Measurements from ENCODE around the gene PLA2G4A. TPM values are rescaled to one million over a fixed set of nuclear protein-coding genes. Genes with fewer than 3 reads are reported as not detected.
"Not testable (repeated sequence)": the region's sequence is repeated elsewhere in the genome, so short reads cannot be mapped to it uniquely, and the experiment has no call there.

PLA2G4A gene
- total RNA-seq, 1 experiment from 2014 or later, result 17.4 TPM

DNA sequence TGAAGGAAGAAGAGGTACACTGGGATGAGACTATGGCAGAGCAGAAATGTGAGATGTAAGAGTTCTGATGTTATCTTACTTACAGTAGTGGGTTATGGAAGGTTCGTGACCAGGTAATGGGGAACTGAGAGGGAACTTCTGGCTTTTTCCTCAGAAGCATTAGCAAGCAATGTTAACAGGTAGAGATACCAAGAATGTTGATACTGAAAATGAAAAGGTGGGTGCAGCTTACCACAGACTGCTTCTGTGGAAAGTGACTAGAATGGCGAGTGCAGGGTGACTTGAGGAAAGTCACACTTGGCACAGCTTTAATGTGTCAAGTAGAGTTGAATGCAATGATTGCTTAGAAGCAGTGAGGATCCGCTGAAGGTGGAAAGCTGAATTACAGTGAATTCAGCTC is 70.8 kb downstream of the PLA2G4A start:
- in situ Hi-C loops (cut with HindIII; ENCODE audit: low pct_unique_long_range_greater_than_20kb, low sequenced_read_pairs), result no loop called here

DNA sequence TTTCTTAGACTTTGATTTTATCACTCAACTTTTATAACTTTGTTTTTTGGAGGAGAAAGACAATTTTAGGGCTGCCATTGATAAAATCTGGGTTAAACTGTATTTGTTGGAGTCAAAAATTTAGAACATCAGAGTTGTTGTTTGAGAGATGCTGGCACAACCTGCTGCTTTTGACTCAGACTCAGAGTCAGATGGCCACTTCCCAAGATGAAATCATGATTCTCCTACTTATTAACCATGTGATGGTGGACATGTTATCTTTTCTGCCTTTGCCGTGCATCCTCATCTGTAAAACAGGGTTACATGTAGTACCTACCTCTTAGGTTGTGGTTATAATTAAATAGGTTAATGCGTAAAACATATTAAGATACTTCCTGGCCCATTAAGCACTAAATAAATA is 71.2 kb downstream of the PLA2G4A start:
- in situ Hi-C loops (cut with HindIII; ENCODE audit: low pct_unique_long_range_greater_than_20kb, low sequenced_read_pairs), result no loop called here
- no peak for DNase-seq (ENCODE audit: low read depth)

More for the DNA sequence above, 70.8 kb downstream of the PLA2G4A start:
- no peak for DNase-seq (ENCODE audit: low read depth)

DNA sequence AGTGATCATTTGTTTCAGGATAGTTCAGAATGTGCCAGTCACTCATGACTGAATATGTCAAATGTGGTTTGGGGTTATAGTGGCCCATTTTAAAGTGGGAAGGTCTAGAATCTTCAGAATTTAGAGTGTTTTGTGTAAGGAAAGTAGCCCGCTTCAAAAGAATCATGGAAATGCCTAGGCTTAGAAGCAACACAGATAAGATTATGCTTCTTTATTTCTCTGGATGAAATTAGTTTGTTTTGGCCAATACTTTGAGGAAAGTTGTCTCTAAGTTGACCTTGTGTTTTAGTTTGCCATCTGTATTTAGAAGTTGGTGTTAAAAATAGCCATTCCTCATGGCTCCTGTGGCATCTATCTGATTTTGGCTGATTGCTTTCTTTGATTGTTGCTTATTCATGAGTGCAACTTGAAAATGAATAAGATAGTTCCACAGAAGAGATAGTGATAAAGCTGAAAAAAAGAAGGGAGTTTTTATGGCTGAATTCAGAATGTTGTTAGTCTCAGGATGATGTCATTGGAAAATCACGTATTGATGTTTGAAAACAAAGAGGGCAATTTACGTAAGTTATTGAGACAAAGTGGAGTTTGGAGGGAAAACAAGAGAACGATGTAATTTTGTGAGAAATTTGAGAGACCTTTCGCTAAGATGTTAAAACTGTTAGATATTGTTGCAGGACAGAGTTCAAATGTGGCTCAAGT is 71.9 kb downstream of the PLA2G4A start:
- in situ Hi-C loops (cut with HindIII; ENCODE audit: low pct_unique_long_range_greater_than_20kb, low sequenced_read_pairs), result no loop called here
- no peak for DNase-seq (ENCODE audit: low read depth)

DNA sequence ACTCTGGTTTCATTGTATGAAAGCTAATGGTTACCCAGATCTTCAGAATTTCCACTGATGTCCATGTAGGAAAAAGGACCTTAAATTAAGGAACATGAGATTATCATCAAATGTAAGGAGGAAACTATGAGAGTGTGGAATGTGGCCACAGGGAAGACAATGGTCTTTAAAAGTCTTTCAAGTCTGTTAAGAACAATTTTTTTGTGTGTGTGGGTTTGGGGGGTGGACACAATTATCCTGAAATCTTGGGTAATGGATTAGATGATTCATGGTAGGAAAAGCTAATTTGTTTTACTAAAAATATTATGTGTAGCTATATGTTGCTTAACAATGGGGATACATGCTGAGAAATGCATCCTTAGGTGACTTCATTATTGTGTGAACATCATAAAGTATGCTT is 72.9 kb downstream of the PLA2G4A start:
- in situ Hi-C loops (cut with HindIII; ENCODE audit: low pct_unique_long_range_greater_than_20kb, low sequenced_read_pairs), result no loop called here
- no peak for DNase-seq (ENCODE audit: low read depth)

DNA sequence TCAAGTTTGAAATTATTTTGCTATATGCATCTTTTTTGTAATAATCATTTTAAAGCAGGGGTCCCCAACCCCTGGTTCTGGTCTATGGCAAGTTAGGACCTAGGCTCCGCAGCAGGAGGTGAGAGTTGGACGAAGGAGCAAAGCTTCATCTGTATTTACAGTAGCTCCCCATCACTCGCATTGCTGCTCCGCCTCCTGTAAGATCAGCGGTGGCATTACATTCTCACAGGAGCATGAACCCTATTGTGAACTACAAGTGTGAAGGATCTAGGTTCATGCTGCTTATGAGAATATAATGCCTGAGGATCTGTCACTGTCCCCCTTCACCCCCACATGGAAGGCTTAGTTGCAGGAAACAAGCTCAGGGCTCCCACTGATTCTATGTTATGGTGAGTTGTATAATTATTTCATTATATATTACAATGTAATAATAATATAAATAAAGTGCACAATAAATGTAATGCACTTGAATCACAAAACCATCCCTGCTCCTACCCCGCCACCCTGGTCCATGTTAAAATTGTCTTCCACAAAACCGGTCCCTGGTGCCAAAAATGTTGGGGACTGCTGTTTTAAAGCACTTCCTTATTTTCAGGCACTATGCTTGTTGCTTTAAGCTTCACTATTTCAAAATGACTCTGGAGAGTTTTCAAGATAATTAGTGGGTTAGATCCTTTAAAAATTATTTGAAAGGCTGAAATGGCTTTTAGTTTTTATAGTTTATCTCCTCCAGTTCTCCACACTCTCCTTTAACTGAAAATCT is 74.8 kb downstream of the PLA2G4A start:
- in situ Hi-C loops (cut with HindIII; ENCODE audit: low pct_unique_long_range_greater_than_20kb, low sequenced_read_pairs), result no loop called here
- no peak for DNase-seq (ENCODE audit: low read depth)

DNA sequence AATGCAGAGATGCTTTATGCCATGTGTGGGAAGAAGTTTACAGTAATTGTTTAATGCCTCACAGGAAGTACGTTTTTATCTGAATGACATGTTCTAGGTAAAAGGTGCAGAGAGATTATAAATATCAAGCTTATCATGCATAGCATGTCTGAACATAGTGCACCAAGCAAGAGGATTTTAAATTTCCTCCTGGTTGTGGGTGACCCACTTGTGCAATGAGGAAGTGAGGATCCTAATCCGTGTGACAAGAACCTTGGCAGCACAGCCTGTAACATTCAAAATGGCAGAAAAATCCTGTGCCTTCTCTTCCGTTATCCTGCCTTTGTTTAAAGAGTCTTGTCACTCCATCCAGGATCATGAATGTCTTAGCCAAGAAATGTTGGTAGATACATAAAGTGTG is 75.6 kb downstream of the PLA2G4A start:
- in situ Hi-C loops (cut with HindIII; ENCODE audit: low pct_unique_long_range_greater_than_20kb, low sequenced_read_pairs), result no loop called here
- no peak for DNase-seq (ENCODE audit: low read depth)

DNA sequence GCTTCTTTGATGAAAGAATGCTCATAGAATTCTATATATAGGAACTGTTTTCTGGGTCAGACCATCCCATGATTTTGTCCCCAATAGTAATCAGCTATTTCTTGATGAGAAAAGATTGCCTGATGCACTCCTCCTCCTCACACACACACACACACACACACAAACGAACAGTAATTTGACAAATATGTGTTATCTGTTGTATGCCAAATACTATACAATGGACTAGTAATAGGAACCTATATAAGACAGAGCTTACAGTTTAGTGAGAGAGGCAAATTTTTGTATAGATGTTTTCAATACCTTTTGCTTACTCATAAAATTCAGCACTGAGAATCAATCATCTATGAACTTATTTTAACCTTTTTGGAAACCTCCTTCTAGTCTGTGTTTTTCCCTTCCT is 76.8 kb downstream of the PLA2G4A start:
- no peak for DNase-seq (ENCODE audit: low read depth)
- in situ Hi-C loops (cut with HindIII; ENCODE audit: low pct_unique_long_range_greater_than_20kb, low sequenced_read_pairs), result no loop called here

DNA sequence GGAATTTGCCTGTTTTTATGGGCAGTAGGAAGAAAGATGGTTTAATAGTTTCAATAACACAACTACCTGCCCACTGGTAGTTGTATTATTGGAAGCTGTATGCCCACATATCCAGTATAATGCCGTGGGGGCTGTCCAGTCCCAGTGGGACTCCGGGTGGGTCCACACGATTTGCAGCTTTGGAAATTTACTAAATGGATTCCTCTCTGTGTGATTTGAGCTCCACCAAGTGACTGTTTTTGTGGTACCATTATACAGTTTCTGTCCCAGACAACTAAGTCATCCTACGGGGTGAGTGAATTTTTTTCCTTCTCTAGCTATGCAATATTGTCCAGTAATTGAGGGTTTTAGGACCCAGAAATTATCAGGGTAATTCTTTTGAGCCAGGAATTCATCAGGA is 86.8 kb downstream of the PLA2G4A start:
- peak; percentile 9 for DNase-seq (ENCODE audit: low read depth)
- in situ Hi-C loops (cut with HindIII; ENCODE audit: low pct_unique_long_range_greater_than_20kb, low sequenced_read_pairs), result no loop called here

DNA sequence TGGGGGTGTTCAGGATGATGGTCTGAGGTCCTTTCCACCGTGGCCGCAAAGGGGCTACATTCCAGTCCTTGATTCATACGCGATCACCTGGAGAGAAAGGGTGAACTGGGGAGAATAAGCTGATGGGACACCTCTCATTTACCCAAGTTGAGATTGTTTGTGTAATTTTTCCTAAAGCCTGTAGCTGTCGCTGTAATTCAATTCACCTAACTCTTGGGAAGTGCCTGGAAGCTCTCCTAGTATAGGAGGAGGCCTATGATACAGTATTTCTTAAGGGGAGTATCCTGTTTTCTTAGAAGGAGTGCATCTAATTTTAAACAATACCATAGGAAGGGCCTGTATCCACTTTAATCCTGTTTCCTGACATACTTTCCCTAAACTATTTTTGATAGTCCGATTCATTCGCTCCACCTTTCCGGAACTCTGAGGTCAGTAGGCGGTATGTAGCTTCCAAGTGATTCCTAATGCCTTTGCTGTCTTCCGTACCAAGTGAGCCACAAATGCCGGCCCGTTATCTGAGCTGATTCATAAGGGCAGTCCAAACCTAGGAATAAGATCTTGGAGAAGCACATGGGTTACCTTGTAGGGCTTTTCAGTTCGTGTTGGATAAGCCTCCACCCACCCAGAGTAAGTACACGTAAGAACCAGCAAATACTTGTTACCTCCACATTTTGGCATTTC is 88.5 kb downstream of the PLA2G4A start:
- DNase-seq (ENCODE audit: low read depth); in situ Hi-C loops (cut with HindIII; ENCODE audit: low pct_unique_long_range_greater_than_20kb, low sequenced_read_pairs): not testable (repeated sequence)

DNA sequence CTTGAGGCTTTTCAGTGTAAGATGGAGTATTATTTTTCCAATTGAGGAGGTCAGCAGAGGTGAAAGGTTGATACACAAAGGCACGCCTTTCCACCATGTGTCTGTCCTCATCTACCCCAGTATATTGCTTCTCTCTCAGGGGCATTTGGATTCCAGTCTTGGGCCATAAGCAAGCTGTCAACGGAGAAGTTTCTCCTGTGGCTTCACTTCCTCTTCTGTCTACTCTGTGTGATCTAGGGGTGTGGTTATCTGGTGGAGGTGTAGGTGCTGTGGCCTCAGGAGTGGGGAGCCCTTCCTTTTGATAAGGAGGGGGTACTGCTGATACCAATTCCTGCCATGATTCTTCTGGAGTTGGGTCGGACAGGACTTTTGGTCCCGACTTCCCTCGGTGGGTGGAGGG is 92.6 kb downstream of the PLA2G4A start:
- in situ Hi-C loops (cut with HindIII; ENCODE audit: low pct_unique_long_range_greater_than_20kb, low sequenced_read_pairs); DNase-seq (ENCODE audit: low read depth): not testable (repeated sequence)

DNA sequence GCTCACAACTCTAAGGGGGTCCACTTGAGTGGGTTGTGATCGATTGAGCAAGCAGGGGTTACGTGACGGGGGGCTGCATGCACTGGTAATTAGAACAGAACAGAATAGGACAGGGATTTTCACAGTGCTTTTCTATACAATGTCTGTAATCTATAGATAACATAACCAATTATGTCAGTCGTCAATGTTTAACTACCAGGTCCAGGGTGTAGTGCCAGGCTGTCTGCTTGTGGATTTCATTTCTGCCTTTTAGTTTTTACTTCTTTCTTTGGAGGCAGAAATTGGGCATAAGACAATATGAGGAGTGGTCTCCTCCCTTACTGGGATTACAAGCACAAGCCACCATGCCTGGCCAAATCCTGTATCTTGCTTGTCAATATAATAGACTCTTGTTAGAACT is 94.1 kb downstream of the PLA2G4A start:
- in situ Hi-C loops (cut with HindIII; ENCODE audit: low pct_unique_long_range_greater_than_20kb, low sequenced_read_pairs), result not testable (repeated sequence)

DNA sequence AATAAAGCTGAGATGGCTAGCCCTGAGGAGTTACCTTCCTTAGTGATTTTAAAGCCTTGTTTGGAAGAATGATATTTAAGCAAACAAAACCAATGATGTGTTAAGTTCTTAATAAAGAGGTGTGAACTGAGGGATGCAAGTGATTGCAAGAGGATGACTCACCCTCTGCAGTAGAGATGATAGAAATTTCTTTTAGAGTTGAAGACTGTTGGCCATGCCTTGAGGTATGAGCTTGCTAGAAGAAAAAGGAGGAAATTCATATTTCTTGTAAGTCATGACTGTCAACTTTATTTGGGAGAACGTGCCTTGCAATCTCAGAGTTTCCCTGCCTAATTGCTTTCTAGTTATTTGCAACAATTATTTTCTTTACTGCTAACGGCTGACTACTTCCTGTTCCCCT is 94.7 kb downstream of the PLA2G4A start:
- in situ Hi-C loops (cut with HindIII; ENCODE audit: low pct_unique_long_range_greater_than_20kb, low sequenced_read_pairs), result no loop called here

More for the DNA sequence above, 94.1 kb downstream of the PLA2G4A start:
- not testable (repeated sequence) for DNase-seq (ENCODE audit: low read depth)

DNA sequence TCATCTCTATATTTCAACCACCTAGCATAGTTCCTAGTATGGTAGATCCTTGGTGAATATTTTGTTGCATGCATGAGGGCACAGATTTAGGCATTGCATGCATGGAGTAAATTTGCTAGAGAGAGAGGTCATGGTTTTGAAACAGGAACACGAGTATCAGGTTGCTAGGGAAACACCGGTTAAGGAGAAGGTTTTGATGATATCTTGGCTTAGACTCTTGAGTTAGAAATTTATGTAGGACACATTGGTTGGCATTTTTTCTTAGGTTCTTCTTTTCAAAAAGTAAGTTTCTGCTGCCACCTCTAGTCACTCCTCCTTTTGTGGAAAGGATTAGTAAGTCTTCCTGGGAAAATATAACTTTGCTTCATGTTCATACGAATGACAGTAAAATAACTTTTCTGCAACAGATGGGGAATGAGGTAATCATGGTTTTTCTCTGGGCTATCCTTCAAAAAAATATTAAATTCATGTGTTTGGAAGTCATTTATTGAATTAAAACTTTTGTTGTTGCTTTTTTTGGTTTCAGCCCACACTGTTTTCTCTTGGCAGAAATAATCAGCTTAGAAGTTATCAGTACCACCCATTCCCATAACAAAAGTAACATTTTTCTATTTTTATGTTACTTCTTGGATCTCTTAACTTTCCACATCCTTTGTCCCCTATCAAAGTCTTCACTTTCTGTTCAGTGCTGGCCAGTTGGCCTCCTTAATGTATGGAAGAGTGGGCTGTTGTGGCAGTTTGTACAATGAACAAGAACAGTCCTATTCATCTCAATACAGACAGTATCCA is 97.3 kb downstream of the PLA2G4A start:
- in situ Hi-C loops (cut with HindIII; ENCODE audit: low pct_unique_long_range_greater_than_20kb, low sequenced_read_pairs), result no loop called here

More for the DNA sequence above, 94.7 kb downstream of the PLA2G4A start:
- DNase-seq (ENCODE audit: low read depth), result peak; percentile 36

DNA sequence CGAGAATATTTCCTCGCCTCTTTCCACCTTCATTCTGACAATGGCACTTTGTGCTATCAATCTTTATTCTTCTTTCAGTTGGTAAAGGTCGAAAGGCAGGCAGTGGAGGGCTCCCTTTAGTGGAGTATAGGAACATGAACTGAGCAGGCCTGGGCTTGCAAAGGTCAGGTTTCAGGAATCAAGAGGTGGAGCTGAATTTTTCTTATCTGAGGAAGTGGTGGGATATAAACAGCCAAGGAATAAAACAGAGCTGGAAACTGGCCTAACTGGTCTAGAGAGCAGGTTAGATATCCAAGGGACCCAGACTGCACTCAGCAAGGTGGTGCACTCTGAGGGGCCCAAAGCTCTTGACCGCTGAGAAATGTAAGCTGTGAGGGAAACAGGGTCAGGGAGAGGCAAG is 99.1 kb downstream of the PLA2G4A start:
- in situ Hi-C loops (cut with HindIII; ENCODE audit: low pct_unique_long_range_greater_than_20kb, low sequenced_read_pairs), result no loop called here

More for the DNA sequence above, 97.3 kb downstream of the PLA2G4A start:
- no peak for DNase-seq (ENCODE audit: low read depth)

DNA sequence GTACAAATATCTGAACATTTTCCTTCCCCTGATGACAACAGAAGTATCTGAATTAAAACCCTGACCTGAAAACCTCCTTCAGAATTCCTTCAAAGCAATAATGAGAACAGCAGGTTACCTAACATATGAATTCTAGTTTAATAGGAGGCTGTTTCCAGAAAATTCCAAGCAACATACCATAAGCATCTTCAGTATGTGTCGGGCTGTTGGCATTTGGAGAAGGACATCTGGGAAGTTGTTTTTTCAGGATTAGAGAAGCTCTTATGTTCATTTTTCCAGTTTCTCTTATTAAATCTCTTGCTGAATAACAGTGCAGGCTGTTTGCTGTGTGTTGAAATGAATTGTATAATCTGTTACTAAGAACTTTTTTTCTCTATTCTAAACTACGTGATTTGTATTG is 101.5 kb downstream of the PLA2G4A start:
- in situ Hi-C loops (cut with HindIII; ENCODE audit: low pct_unique_long_range_greater_than_20kb, low sequenced_read_pairs), result no loop called here
- DNase-seq (ENCODE audit: low read depth), result no peak

More for the DNA sequence above, 99.1 kb downstream of the PLA2G4A start:
- DNase-seq (ENCODE audit: low read depth), result no peak

DNA sequence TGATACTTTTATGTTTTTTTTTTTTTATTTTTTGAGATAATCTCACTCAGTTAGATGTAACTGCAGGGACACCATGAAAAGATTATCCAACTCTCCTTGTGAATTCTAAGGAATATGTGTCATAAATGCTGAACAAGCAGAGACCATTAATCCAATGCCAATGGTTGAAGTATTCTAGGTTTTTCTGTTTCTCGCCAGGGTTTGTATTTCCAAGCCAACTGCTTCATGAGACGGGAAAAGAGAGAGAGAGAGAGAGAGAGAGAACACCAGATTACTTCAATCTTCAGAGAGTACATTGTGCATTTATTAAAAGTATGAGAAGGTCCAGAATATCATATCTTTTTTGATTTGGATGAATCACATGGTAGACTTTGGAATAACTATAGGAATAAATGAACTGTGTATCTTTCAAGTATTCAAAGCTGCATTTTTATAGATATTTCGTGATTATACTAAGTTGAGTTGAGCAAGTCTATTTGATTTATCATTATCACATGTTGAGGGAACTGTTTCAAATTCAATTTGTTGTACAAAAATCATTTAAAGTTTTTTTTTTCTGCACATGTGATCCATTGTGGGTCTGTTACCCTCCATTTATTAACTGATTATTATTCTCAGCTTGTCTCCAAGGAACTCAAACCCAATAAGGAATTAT is 108.4 kb downstream of the PLA2G4A start:
- in situ Hi-C loops (cut with HindIII; ENCODE audit: low pct_unique_long_range_greater_than_20kb, low sequenced_read_pairs), result no loop called here

DNA sequence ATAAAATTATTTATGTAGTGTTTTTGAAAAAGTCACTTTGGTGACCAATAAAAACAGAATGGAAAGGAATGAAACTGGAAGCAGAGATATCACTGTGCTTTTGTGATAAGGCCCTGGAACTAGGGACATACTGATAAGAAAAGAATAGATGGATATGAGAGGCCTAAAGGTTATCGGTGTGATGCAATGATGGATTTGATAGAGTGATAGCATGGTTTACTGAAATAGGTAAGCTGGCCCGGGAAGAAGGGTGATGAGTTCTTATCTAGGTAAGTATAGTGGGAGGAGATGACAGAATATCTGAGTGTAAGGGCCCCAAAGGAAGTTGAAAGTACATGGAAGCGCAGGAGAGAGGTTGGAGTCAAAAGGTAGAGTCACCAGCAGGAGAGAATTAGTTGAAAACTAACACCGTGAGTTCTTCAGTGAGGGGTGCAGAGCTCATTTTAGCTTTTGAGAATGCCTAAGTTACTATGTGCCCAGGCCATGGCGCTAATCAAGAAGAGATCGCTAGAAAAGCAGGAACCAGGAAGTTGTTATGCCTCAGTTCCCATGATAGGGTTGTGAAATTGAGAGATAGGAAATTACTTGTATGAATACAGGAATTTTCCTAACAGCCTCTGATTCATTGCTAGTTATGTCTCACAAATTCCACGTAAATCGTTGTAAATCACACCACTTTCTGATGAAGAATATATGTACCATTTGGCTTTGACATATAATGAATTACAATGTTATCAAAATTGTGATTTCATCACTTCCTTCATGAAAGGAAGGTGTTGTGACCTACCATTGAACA is 115.3 kb downstream of the PLA2G4A start:
- no peak for DNase-seq (ENCODE audit: low read depth)
- in situ Hi-C loops (cut with HindIII; ENCODE audit: low pct_unique_long_range_greater_than_20kb, low sequenced_read_pairs), result no loop called here

More for the DNA sequence above, 108.4 kb downstream of the PLA2G4A start:
- no peak for DNase-seq (ENCODE audit: low read depth)
